GM12891 (cell line): ENCODE measurements around the gene SETD9.

ENCODE experiments used
- PAX5 ChIP-seq: IDR thresholded peaks from 2 replicates; pipeline ENCODE4 v1.6.1; 2011; ENCODE audit warnings: low read length, moderate library complexity, mild to moderate bottlenecking; ENCODE audit not compliant: insufficient read depth, severe bottlenecking
- POLR2A ChIP-seq: IDR thresholded peaks from 2 replicates; pipeline ENCODE4 v1.6.1; 2011; ENCODE audit warnings: low read depth, low read length, control low read depth
- POLR2AphosphoS5 ChIP-seq: IDR thresholded peaks from 2 replicates; pipeline ENCODE4 v1.6.1; 2011; ENCODE audit warnings: low read depth, low read length, control low read depth
- SPI1 ChIP-seq: IDR thresholded peaks from 2 replicates; pipeline ENCODE4 v1.6.1; 2011; ENCODE audit warnings: low read depth, low read length, control low read depth

- TF ChIP-seq POLR2A, result no peak
- no peak for TF ChIP-seq SPI1
- no peak for TF ChIP-seq PAX5
- TF ChIP-seq POLR2AphosphoS5, result no peak
Measured at GRCh38 chr5:56862909-56863308, 46.5 kb upstream of the SETD9 start.
